ENCODE data around the gene ADAMTS9. TPM values are rescaled to one million over a fixed set of nuclear protein-coding genes. Genes with fewer than 3 reads are reported as not detected.

Gene ADAMTS9
- total and polyA plus RNA-seq, 2 of the 13 experiments (the other 11 are each of a cell fraction or from before 2014, with no cell fraction given), result 0.02 to 0.09 TPM

DNA sequence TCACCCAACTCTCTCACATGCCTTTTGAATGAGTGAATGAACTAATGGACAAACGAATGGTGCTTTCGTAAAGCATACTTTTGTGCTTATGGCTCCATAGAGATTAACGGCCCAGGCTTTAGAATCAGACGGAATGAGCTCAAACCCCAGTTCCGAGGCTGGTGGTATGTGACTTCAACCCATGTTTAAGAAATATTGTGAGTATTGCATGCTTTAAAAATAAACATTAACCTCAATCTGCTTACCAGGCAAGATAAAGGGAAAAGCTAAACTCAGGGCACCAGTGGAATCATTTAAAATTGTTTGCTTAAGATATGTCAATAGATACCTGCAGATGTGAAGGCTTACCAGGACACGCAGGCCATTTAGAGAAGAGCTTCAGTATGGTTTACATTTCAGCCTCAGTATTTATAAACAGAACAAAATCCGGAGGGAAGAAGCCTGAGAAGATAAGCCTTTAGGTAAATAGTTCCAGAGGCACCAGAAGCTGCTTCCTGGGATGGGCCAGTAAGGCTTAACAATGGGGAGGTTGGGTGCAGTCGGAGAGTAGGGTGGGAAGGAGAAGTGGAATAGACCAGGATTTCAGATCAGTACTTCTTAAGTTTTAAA, 186.4 kb downstream of the ADAMTS9 start (continued):
- TF ChIP-seq, protein P1, sequence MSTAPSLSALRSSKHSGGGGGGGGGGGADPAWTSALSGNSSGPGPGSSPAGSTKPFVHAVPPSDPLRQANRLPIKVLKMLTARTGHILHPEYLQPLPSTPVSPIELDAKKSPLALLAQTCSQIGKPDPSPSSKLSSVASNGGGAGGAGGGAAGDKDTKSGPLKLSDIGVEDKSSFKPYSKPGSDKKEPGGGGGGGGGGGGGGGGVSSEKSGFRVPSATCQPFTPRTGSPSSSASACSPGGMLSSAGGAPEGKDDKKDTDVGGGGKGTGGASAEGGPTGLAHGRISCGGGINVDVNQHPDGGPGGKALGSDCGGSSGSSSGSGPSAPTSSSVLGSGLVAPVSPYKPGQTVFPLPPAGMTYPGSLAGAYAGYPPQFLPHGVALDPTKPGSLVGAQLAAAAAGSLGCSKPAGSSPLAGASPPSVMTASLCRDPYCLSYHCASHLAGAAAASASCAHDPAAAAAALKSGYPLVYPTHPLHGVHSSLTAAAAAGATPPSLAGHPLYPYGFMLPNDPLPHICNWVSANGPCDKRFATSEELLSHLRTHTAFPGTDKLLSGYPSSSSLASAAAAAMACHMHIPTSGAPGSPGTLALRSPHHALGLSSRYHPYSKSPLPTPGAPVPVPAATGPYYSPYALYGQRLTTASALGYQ (CRISPR knock-in tag; IDR thresholded peaks at IDR 0.05), result peak; percentile 98
- TF ChIP-seq, protein P2, sequence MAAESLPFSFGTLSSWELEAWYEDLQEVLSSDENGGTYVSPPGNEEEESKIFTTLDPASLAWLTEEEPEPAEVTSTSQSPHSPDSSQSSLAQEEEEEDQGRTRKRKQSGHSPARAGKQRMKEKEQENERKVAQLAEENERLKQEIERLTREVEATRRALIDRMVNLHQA (CRISPR knock-in tag; IDR thresholded peaks at IDR 0.05), result no peak
- TF ChIP-seq MATR3 (CRISPR knock-in tag; IDR thresholded peaks at IDR 0.05) (no peak), ZFY (CRISPR knock-in tag; IDR thresholded peaks at IDR 0.05) (peak; percentile 33; the same call in 1 of the 2 replicates), CBX5 (CRISPR knock-in tag; IDR thresholded peaks at IDR 0.05; ENCODE audit: borderline replicate concordance) (no peak), IRF2 (CRISPR knock-in tag; IDR thresholded peaks at IDR 0.05) (peak; percentile 72), NFE2L1 (CRISPR knock-in tag; IDR thresholded peaks at IDR 0.05; ENCODE audit: borderline replicate concordance) (no peak), CEBPG (CRISPR knock-in tag; IDR thresholded peaks at IDR 0.05) (peak; percentile 56), TCF7L2 (IDR thresholded peaks at IDR 0.05; ENCODE audit: low read depth, low read length) (peak; percentile 59), U2AF2 (IDR thresholded peaks at IDR 0.05; ENCODE audit: low read depth, low read length) (no peak), CREB1 (IDR thresholded peaks at IDR 0.05) (no peak), CREB1 (CRISPR knock-in tag; IDR thresholded peaks at IDR 0.05) (peak; percentile 70), NKX3-1 (CRISPR knock-in tag; IDR thresholded peaks at IDR 0.05) (peak; percentile 85; the same call in 1 of the 2 replicates), ZNF709 (CRISPR knock-in tag; IDR thresholded peaks at IDR 0.05) (no peak), THAP11 (CRISPR knock-in tag; IDR thresholded peaks at IDR 0.05) (0 out of 2 replicates have a peak, but pooled peaks have one; percentile 37), KLF11 (CRISPR knock-in tag; IDR thresholded peaks at IDR 0.05) (no peak), ZNF781 (CRISPR knock-in tag; IDR thresholded peaks at IDR 0.05; ENCODE audit: borderline replicate concordance, not compliant biosample characterization) (peak; percentile 66), ZSCAN20 (CRISPR knock-in tag; IDR thresholded peaks at IDR 0.05; ENCODE audit: borderline replicate concordance) (no peak), ZBED4 (CRISPR knock-in tag; IDR thresholded peaks at IDR 0.05; ENCODE audit: borderline replicate concordance) (no peak), SIN3B (IDR thresholded peaks at IDR 0.05; ENCODE audit: low read length) (no peak), NFIB (CRISPR knock-in tag; IDR thresholded peaks at IDR 0.05; ENCODE audit: borderline replicate concordance) (no peak), FOXK1 (CRISPR knock-in tag; IDR thresholded peaks at IDR 0.05; ENCODE audit: borderline replicate concordance, low read depth) (peak; percentile 66; the same call in 1 of the 2 replicates), ZNF337 (CRISPR knock-in tag; IDR thresholded peaks at IDR 0.05; ENCODE audit: borderline replicate concordance, low read depth) (no peak), KLF6 (CRISPR knock-in tag; IDR thresholded peaks at IDR 0.05) (0 out of 2 replicates have a peak, but pooled peaks have one; percentile 24), PHF21A (CRISPR knock-in tag; IDR thresholded peaks at IDR 0.05) (peak; percentile 89), ZNF546 (CRISPR knock-in tag; conservative IDR thresholded peaks at IDR 0.05) (no peak)
